ENCODE results near the gene BEST4. TPM values are rescaled to one million over a fixed set of nuclear protein-coding genes. Genes with fewer than 3 reads are reported as not detected.

BEST4 gene
- total and polyA plus RNA-seq, 2 of the 4 experiments (the other 2 are of a cell fraction): 0.07 TPM; not detected in 1

DNA sequence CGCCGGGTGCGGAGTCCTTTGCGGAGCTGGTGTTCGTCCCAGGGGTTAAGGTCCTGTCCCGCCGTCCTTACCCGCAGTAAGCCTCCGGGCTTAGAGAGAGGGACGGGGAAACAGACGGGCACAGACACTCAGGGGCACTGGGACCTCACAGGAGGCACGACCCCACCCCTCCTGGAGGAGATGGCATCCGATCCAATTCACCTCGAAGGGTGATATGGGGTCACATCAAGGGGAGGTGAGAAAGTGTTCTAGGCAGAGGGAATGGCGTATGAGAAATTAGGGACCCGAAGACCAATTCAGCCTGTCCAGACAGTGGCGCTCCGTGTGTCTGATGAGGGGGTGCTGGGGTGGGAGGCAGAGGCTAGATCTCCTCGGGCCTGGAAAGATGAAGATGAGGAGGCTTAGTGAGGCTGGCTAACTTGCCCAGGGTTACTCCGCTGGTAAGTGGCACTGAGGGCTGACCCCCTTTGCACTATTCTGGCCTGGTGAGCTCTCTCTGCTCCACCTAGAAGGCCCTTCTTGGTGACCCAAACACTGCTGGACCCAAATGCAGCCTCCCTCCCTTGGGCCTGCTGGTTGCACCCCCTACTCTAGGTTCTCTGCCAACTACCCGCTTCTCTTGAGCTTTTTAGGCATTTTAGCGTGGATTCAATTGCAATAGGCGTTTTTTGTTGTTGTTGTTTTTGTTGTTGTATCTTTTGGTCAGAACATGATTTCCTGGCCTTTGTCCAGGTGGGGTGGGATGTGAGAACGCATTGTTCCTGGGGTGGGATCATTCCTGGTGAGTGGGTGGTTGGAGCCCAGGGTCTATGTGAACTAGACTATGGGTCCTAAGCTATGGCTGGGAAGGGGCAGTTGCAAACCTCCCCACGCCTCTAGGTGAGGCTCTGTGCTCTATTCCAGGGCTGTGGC, 32.6 kb upstream of the BEST4 start (continued):
- no peak for TF ChIP-seq CEBPB (IDR thresholded peaks at IDR 0.05; ENCODE audit: low read depth, low read length)
- TF ChIP-seq NFE2L2 (IDR thresholded peaks at IDR 0.05; ENCODE audit: low read depth, low read length): no peak
- TF ChIP-seq MAZ (IDR thresholded peaks at IDR 0.05; ENCODE audit: borderline replicate concordance, low read depth, low read length): no peak
